ENCODE data around the gene NUP42.

GRCh38 chr7:23237000-23237399 lies 55.2 kb downstream of the NUP42 start:
- TF ChIP-seq CTCF (IDR thresholded peaks at IDR 0.05) = no peak
- TF ChIP-seq EZH2phosphoT487 (IDR thresholded peaks at IDR 0.05) = no peak
